Stromal cell of bone marrow (primary cell): Measurements from ENCODE around the gene RBM12.

Experiments used
- DNase-seq: peaks from one replicate; pipeline ENCODE4 v3.0.0-alpha.2; 2012; ENCODE audit warnings: low read depth

Gene RBM12

GRCh38 chr20:35653893-35654292, 10.8 kb downstream of the RBM12 start:
- DNase-seq: no peak

GRCh38 chr20:35653430-35653734, 11.3 kb downstream of the RBM12 start:
- no peak for DNase-seq

GRCh38 chr20:35652641-35653429, 11.9 kb downstream of the RBM12 start:
- DNase-seq: no peak

- no peak for DNase-seq
These were observed 12.7 kb downstream of the RBM12 start for GRCh38 chr20:35651958-35652357.

- no peak for DNase-seq
These were observed 14.1 kb downstream of the RBM12 start for GRCh38 chr20:35650632-35651031.

GRCh38 chr20:35648836-35649235, 15.9 kb downstream of the RBM12 start:
- no peak for DNase-seq

GRCh38 chr20:35644806-35645205, 19.9 kb downstream of the RBM12 start:
- no peak for DNase-seq

- DNase-seq: no peak
These were observed 21.7 kb downstream of the RBM12 start for GRCh38 chr20:35643045-35643444.

- no peak for DNase-seq
These were observed 23.0 kb downstream of the RBM12 start for GRCh38 chr20:35641743-35642142.

GRCh38 chr20:35640724-35641123, 24.0 kb downstream of the RBM12 start:
- no peak for DNase-seq

- no peak for DNase-seq
These were observed 25.9 kb downstream of the RBM12 start for GRCh38 chr20:35638751-35639150.

GRCh38 chr20:35637276-35637675, 27.4 kb downstream of the RBM12 start:
- DNase-seq: no peak

GRCh38 chr20:35636095-35636494, 28.6 kb downstream of the RBM12 start:
- DNase-seq: no peak

- DNase-seq: no peak
These were observed 29.0 kb downstream of the RBM12 start for GRCh38 chr20:35635652-35636051.

- no peak for DNase-seq
These were observed 32.1 kb downstream of the RBM12 start for GRCh38 chr20:35632539-35633115.

- DNase-seq: no peak
These were observed 34.1 kb downstream of the RBM12 start for GRCh38 chr20:35630636-35631035.

GRCh38 chr20:35629427-35630145, 35.1 kb downstream of the RBM12 start:
- no peak for DNase-seq

GRCh38 chr20:35627121-35627520, 37.6 kb downstream of the RBM12 start:
- DNase-seq: no peak

GRCh38 chr20:35626386-35627001, 38.2 kb downstream of the RBM12 start:
- no peak for DNase-seq

GRCh38 chr20:35625584-35626385, 38.9 kb downstream of the RBM12 start:
- no peak for DNase-seq

- no peak for DNase-seq
These were observed 43.1 kb downstream of the RBM12 start for GRCh38 chr20:35621560-35621946.
